Heart left ventricle (tissue), 13 donors: Measurements from ENCODE around the gene PDZD7.

Source experiments
- POLR2A ChIP-seq, 2 donors: fragments of 450-650 bp; IDR thresholded peaks; one replicate each; pipeline ENCODE4 v1.6.1; 2017; ENCODE audit warnings: antibody characterized with exemption in 2 of 2, mild to moderate bottlenecking in 2 of 2, moderate library complexity in 2 of 2
- TF ChIP-seq, protein P1 (sequence below), 12 donors: fragments of 200-600 bp; sonication (generic) in 4 of 12; IDR thresholded peaks; one replicate each; pipeline versions ENCODE4 v1.5.0 to v1.8.0; 2018 to 2022; ENCODE audit warnings: antibody characterized with exemption in 12 of 12, mild to moderate bottlenecking in 5 of 12
- donor health status: ischemic (EF 13 %, LVEDD 7.1; RV severe dilation, severe dysfunction).
- donor health status: DM: no; HTN: yes; CAD: no.
- donor health status: DM: no; HTN: no; CAD: no.
- donor health status: ischemic (EF 25% LVEDD 6.9; RV normal size, moderate dysfunction).
- donor health status: ischemic (EF 25% LVEDD 5.7; RV mildly dilated, moderate dysfunction).
- donor health status: ischemic (EF 35%, LVEDD 5.7; RV mildly dilated, moderate dysfunction).
- donor health status: nonischemic (EF 11% LVEDD 7.7; RV severe dilation, severe dysfunction).
- donor health status: DM: yes; HTN: yes; CAD: no.
- donor health status: PGD.
- donor health status: ischemic (EF 29% LVEDD 5.4; RV normal size, mild dysfunction).
- donor health status: nonischemic (EF 23%, LVEDD 6.1; RV moderate dilation, normal function).

DNA sequence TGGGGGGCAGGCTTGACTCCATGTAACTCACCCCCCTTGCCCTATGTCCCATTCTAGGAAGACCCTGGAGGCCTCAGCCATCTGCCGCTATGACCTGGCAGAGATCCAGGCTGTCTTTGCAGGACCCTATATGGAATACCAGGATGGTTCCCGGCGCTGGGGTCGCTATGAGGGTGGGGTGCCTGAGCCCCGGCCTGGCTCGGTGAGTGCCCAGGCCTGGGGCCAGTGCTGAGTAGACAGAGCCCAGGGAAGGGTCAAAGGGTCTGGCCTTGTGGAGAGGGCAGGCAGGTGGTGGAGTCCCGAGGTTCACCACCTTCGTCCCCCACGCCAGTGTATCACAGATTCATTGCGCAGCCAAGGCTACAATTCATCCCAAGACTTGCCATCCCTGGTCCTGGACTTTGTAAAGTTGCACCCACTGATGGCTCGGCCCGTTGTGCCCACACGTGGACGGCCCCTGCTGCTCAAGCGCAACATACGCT lies 51.1 kb downstream of the PDZD7 start:
- TF ChIP-seq, protein P1, sequence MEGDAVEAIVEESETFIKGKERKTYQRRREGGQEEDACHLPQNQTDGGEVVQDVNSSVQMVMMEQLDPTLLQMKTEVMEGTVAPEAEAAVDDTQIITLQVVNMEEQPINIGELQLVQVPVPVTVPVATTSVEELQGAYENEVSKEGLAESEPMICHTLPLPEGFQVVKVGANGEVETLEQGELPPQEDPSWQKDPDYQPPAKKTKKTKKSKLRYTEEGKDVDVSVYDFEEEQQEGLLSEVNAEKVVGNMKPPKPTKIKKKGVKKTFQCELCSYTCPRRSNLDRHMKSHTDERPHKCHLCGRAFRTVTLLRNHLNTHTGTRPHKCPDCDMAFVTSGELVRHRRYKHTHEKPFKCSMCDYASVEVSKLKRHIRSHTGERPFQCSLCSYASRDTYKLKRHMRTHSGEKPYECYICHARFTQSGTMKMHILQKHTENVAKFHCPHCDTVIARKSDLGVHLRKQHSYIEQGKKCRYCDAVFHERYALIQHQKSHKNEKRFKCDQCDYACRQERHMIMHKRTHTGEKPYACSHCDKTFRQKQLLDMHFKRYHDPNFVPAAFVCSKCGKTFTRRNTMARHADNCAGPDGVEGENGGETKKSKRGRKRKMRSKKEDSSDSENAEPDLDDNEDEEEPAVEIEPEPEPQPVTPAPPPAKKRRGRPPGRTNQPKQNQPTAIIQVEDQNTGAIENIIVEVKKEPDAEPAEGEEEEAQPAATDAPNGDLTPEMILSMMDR (IDR thresholded peaks at IDR 0.05) = no peak
- no peak for TF ChIP-seq POLR2A (IDR thresholded peaks at IDR 0.05)
